HS-5 (cell line): ENCODE data around the gene RCOR1.

ENCODE experiments used
- DNase-seq: peaks from one replicate; pipeline ENCODE4 v3.0.0-alpha.2; 2012; ENCODE audit warnings: low read depth

RCOR1 gene

DNA sequence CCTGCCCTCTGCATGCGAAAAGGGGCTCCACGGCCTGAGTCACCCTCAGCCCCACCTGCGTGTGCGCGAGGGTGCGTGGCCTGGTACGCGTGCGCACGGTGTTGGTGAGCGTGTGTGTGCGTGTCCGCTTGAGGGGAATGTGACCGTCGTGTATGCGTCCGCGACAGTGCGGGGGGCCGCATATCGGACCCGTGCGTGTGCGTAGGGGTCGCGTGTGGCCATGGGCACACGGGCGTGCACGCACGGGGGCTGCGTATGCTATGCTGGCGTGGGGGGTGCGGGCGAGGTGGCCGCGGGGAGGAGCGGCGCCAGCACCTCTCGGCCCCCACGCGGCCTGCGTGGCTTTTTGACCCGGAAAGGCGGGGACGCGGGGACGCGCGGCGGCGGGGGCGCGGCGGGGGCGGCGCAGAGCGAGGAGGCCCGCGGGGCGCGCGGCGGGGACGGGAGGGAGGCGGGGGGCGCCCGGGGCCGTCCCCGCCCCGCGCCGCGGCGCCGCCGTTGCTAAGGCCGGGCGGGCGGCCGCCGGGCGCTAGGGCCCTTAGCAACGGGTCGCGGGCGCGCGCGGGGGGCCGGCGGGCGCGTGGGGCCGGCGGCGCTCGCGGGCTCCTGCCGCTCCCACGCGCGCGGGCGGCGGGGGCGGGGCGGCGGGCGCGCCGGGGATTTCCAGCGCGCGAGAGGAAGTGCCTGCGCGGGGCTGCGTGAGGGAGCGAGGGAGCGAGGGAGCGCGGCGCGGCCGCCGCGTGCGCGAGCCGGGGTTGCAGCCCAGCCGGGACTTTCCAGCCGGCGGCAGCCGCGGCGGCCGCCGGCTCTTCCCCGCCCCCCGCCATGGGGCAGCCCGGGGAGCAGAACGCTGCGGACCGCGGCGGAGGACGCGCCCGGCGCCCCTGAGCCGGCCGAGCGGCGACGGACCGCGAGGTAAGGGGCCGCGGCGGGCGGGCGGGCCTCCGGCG lies 184.6 kb downstream of the RCOR1 start, which contains the start of gene TRAF3:
Gene TRAF3, plus strand, starts transcription at position 689 of the 950 bp plus-strand sequence. CDS start 92,753 bp downstream, outside the sequence.
- no peak for DNase-seq

DNA sequence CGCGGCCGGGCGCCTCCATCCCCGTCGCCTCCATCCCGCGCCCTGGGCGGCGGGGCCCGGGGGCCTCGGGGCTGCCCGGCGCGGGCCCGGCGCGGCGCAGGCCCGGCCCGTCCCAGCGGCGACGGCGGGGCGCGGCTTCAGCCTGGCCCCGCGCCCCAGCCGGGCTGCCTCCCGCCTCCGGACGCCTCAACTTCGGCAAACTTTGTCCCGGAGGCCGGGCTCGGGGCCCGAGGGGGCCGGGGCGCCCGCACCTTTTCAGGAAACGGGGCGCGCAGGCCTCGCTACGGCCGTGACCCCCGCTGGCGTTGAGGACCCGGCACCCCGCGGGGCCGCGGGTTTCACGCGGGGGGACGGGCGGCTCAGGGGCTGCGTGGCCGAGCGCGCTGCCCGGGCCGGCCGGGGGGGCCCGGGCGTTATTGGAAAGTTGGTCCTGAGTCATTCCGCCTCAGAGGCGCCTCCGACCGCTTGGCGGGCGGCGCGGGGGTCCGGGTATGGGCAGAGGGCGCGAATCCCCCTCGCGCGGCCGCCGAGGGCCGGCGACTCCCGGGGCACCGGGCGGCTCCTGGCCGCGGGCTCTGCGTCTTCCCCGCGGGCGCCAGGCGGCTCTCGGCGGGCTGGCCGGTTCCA lies 185.4 kb downstream of the RCOR1 start:
- no peak for DNase-seq

DNA sequence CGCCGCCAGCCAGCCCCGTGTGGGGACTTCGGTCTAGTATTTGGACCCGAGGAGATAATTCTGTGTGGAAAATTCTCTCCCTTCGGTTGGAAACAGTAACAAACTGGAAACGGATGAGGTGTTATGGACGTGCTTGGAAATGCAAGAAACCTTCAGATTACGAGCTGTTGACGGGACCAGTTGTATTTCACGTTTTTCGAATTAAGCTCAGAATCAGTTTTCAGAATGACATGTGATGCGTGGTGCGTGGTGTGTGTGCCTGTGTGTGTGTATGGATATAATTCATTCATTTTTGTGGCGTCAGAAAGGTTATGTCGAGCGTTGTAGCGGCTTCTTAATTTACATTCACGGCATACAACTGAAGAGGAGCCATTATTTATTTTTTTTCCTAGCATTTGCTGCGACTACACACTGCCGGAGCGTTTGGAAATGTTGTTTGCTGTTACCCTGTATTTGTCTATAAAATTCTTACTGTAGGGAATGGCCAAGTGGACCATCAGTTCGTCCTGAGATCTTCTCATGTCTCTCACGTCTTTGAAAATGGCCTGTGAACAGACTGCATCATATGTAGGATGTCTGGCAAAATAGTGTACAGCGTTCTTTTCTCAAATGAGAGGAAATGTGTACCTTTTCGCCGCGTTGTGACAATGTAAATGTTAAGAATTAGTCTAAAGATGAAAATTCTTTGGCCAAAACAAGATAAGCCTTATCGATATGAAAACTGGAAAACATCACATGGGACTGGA lies 186.1 kb downstream of the RCOR1 start:
- no peak for DNase-seq

DNA sequence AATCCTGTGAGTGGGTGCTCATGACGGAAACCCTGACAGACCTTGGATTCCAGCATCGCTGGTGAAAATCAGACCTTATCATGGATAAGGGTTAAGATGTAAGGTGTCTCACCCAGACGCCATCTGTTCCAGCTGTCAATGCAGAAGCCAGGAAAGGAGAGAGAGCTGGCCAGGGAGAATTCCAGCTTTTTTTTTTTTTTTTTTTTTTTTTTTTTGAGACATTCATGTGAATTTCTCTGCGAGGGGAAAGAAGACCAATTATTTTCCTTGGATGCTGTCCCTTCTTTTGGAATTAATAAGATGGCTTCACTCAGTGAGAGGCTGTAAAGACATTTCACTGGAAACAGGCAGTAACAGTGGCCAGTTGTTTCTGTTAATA lies 186.6 kb downstream of the RCOR1 start:
- DNase-seq, result no peak

DNA sequence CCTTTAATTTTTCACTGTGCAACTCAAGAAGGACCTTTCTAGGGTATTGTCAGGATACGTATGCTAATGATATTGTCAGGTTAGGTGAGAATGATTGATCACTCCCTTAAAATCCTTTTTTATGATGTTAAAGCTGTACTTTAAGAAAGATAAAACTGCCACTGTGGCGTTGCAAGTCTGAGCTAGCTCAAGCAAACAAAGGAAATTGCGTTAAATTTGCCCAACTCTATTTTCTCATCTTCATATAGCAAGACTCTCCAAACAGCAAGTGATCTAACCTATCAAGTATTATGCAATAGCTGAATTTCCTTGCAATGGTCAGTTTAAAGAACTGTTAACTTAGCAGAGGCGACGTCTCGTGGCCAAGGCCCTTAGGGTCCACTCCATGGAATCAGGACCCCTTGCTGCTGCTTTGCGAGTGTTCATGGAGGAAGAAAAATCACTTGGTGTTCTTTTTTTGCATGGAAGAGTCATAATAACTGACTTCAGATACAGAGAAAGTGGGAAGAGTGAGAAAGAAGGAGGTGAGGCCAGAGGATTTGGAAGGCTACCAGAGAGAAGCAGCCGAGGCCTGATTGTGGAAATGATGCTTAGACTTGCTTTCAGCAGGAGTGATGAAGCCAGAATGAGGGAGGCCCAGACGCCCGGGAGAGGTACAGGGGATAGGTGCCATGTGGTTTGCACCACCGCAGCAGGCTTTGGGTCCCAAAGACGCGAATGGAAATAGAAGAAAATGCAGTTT lies 187.3 kb downstream of the RCOR1 start:
- DNase-seq, result no peak
